KMS-11 (cell line): ENCODE results near the gene CNGB1.
"Not testable (repeated sequence)": the region's sequence is repeated elsewhere in the genome, so short reads cannot be mapped to it uniquely, and the experiment has no call there.

Experiments
- H2AFZ ChIP-seq: fragments of 200-600 bp; sonication (generic); 2 replicates; pipeline ENCODE4 v1.6.1; 2016; ENCODE audit warnings: antibody characterized with exemption, mixed run types, low read depth
- H3K27ac ChIP-seq: fragments of 200-600 bp; sonication (generic); 2 replicates; pipeline ENCODE4 v1.6.1; 2016; ENCODE audit warnings: mild to moderate bottlenecking, mixed run types
- H3K27me3 ChIP-seq: fragments of 200-600 bp; sonication (generic); 2 replicates; pipeline ENCODE4 v1.6.1; 2017; ENCODE audit warnings: mild to moderate bottlenecking, low read depth, mixed run types, moderate library complexity; ENCODE audit not compliant: insufficient read depth
- H3K36me3 ChIP-seq: fragments of 200-600 bp; sonication (generic); 2 replicates; pipeline ENCODE4 v1.6.1; 2017; ENCODE audit warnings: mild to moderate bottlenecking, mixed run types; ENCODE audit not compliant: insufficient read depth
- H3K4me1 ChIP-seq: fragments of 200-600 bp; sonication (generic); 2 replicates; pipeline ENCODE4 v1.6.1; 2016; ENCODE audit warnings: mild to moderate bottlenecking, low read depth, mixed run types; ENCODE audit not compliant: poor library complexity, severe bottlenecking
- H3K4me2 ChIP-seq: fragments of 200-600 bp; sonication (generic); 2 replicates; pipeline ENCODE4 v1.7.0; 2016; ENCODE audit warnings: mild to moderate bottlenecking, mixed run types
- H3K4me3 ChIP-seq: fragments of 200-600 bp; sonication (generic); IDR thresholded peaks from 2 replicates; pipeline ENCODE4 v1.6.1; 2017; ENCODE audit warnings: low read depth, low read length, mixed read lengths; ENCODE audit not compliant: insufficient read depth
- H3K79me2 ChIP-seq: fragments of 200-600 bp; sonication (generic); 2 replicates; pipeline ENCODE4 v1.6.1; 2016; ENCODE audit warnings: low read depth, mixed run types; ENCODE audit not compliant: insufficient read depth
- H3K9ac ChIP-seq: fragments of 200-600 bp; sonication (generic); 2 replicates; pipeline ENCODE4 v1.6.1; 2016; ENCODE audit warnings: mild to moderate bottlenecking, mixed run types
- H4K20me1 ChIP-seq: fragments of 200-600 bp; sonication (generic); 2 replicates; pipeline ENCODE4 v1.6.1; 2016; ENCODE audit warnings: mild to moderate bottlenecking, mixed run types; ENCODE audit not compliant: insufficient read depth
- CTCF ChIP-seq: fragments of 200-600 bp; sonication (generic); conservative IDR thresholded peaks from 2 replicates; pipeline ENCODE4 v1.6.1; 2017; ENCODE audit warnings: low read depth, mild to moderate bottlenecking, antibody characterized with exemption, low read length, moderate library complexity, mixed read lengths

The CNGB1 gene

GRCh38 chr16:57840833-57841232 is 130.1 kb downstream of the CNGB1 start:
- no peak overlapping the region for H3K9ac ChIP-seq
- H2AFZ ChIP-seq, result no peak overlapping the region
- H3K27ac ChIP-seq, result no peak overlapping the region
- H4K20me1 ChIP-seq, result no peaks in the 10 kb centered on the region
- H3K4me3 ChIP-seq, result no peak overlapping the region
- H3K27me3 ChIP-seq, result no peaks in the 10 kb centered on the region
- no peak overlapping the region for H3K4me2 ChIP-seq
- H3K79me2 ChIP-seq, result no peaks in the 10 kb centered on the region
- H3K36me3 ChIP-seq, result no peaks in the 10 kb centered on the region
- TF ChIP-seq CTCF, result no peak
- H3K4me1 ChIP-seq, result peaks cover 5% of the 10 kb centered on the region

GRCh38 chr16:57838161-57838560 is 132.8 kb downstream of the CNGB1 start:
- Histone ChIP-seq H3K36me3 (no peaks in the 10 kb centered on the region), H3K27me3 (no peaks in the 10 kb centered on the region), H3K4me1 (no peaks in the 10 kb centered on the region), H3K4me3 (no peak overlapping the region), H3K9ac (no peak overlapping the region), H3K79me2 (no peaks in the 10 kb centered on the region), H3K27ac (no peak overlapping the region), H3K4me2 (no peak overlapping the region), H4K20me1 (no peaks in the 10 kb centered on the region), H2AFZ (no peak overlapping the region)
- no peak for TF ChIP-seq CTCF

GRCh38 chr16:57837305-57838125 is 133.4 kb downstream of the CNGB1 start:
- TF ChIP-seq CTCF, result no peak
- no peak overlapping the region for H3K27ac ChIP-seq

GRCh38 chr16:57835439-57835838 is 135.5 kb downstream of the CNGB1 start:
- not testable (repeated sequence) for H3K79me2 ChIP-seq, H3K4me2 ChIP-seq, H4K20me1 ChIP-seq, H3K4me1 ChIP-seq, H2AFZ ChIP-seq, H3K27ac ChIP-seq, H3K4me3 ChIP-seq, H3K36me3 ChIP-seq, H3K9ac ChIP-seq, H3K27me3 ChIP-seq

More at GRCh38 chr16:57837305-57838125, 133.4 kb downstream of the CNGB1 start:
- Histone ChIP-seq H2AFZ (no peak overlapping the region), H3K79me2 (no peaks in the 10 kb centered on the region), H3K9ac (no peak overlapping the region), H3K4me1 (no peaks in the 10 kb centered on the region), H4K20me1 (no peaks in the 10 kb centered on the region), H3K4me2 (no peak overlapping the region), H3K27me3 (no peaks in the 10 kb centered on the region), H3K36me3 (no peaks in the 10 kb centered on the region), H3K4me3 (no peak overlapping the region)

- H3K79me2 ChIP-seq, result no peaks in the 10 kb centered on the region
- H4K20me1 ChIP-seq, result no peaks in the 10 kb centered on the region
- H3K4me1 ChIP-seq, result no peaks in the 10 kb centered on the region
- H3K4me3 ChIP-seq, result no peak overlapping the region
- no peak overlapping the region for H2AFZ ChIP-seq
- H3K9ac ChIP-seq, result no peak overlapping the region
- H3K27me3 ChIP-seq, result no peaks in the 10 kb centered on the region
- H3K4me2 ChIP-seq, result no peak overlapping the region
- no peak for TF ChIP-seq CTCF
- H3K27ac ChIP-seq, result no peak overlapping the region
- H3K36me3 ChIP-seq, result no peaks in the 10 kb centered on the region
These were observed 136.0 kb downstream of the CNGB1 start for GRCh38 chr16:57834936-57835335.
